ENCODE results near the gene ADCY1.
"Not testable (repeated sequence)": the region's sequence is repeated elsewhere in the genome, so short reads cannot be mapped to it uniquely, and the experiment has no call there.

Gene ADCY1

DNA sequence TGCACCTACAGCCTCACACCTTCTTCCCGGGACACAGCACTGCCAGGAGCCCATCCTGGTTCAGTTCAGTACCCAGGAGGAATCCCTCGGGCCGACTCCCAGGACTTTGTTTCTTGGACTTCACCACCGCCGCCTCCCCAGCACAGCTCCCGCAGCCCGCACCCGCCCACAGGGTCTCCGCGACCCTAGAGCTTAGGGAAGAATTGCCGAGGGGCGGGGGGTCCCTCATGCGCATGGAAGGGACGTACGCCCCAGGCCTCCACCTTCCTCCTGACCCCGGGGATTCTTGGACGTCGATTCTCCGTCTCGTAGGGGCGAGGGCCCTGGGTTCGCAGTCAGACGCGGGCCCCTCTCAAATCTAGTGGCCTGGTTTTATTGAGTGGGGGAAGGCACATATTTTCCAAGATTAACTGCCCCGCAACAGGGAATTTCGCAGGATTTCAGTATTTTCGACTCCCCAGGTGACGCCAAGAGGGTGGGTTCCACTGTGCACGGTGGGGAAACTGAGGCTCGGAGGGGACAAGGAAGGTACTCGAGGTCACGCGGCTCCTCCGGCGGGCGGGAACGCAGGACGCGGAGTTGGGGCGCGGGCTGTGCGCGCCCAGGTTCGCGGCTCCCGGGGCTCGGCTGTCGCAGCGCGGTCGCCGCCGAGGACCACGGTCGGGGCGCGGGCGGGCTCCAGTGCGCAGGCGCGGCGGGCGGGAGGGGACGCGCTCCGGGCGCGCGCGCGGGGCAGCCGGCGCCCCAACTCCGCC is at the start of gene ADCY1:
TSS of gene ADCY1 (plus strand) at position 708 of the 755 bp plus-strand sequence. CDS start 176 bp downstream, outside the sequence.
- DNase-seq (ENCODE audit: low spot score) = no peak

DNA sequence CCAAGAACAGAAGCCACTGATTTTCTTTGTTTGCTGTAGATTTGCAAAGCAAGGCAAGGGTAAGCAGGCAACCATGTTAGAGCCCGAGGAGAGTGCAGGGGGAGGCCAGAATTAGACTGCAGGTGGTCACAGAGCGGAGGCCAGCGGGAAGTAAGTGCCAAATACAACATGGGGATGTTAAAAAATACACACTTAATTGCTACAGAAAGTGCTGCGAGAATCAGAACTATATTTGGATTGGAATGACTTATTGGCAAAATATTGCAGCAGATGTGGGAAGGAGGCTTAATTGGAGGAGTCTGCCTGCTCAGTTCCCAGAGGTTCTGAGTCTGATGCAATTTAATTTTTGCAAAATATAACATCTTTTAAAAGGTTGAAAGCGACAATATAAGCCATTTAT is 49.7 kb upstream of the ADCY1 start:
- no peak for DNase-seq (ENCODE audit: low spot score)

DNA sequence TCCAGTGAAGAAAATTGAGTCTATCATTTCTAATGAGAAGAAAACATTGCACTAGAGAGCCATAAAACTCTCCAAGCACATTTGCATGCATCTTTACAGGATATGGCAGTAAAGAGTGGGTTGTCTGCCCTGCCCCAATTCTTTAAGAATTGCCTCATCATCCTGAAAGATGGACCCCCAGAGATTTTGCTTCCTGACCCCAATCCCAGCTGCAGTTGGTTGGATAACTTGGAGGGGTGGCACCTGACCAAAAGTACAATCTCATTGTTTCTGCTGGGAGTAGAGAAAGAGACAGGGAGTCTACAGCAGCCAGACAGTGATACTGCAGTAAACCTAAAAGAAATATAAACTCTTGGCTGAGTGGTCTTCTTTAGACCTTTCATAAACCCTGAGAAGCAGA is 49.1 kb upstream of the ADCY1 start:
- DNase-seq (ENCODE audit: low spot score) = no peak

DNA sequence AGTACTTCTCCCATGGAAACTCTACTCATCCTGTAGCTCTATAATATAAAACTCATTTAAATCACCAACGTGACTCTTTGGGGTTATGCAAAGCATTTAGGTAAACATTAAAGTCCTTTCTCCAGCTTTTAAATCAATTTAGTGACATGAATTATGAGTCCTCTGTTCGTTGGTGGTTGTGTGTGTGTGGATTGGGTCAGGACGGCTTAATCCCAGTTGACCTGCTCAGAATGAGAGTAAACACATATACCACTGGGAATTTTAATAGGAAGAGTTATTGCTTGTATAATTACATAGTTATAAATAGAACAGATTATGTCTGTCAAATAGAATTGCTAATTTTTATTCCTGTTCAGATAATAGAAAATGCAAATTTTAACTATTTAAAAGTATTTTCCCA is 30.7 kb upstream of the ADCY1 start:
- DNase-seq (ENCODE audit: low spot score) = no peak

DNA sequence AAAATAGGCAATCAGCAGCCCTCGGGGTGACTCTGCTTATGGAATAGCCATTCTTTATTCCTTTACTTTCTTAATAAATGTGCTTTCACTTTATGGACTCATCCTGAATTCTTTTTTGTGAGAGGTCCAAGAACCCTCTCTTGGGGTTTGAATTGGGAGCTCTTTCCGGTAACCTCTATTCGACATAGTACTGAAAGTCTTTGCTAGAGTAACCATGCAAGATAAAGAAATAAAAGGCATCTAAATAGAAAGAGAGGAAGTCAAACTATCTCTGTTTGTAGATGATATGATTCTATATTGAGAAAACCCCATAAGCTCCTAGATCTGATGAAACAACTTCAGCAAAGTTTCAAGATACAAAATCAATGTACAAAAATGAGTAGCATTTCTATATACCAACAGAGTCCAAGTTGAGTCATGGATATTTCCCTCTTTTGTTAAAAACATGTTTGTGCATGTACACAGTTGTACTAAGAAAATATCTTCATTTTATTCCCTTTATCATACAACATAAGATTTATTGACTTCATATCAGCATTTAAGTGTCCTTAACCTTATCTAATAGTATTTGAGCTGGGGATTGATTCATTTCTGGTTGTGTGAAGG is 29.0 kb upstream of the ADCY1 start:
- not testable (repeated sequence) for DNase-seq (ENCODE audit: low spot score)

DNA sequence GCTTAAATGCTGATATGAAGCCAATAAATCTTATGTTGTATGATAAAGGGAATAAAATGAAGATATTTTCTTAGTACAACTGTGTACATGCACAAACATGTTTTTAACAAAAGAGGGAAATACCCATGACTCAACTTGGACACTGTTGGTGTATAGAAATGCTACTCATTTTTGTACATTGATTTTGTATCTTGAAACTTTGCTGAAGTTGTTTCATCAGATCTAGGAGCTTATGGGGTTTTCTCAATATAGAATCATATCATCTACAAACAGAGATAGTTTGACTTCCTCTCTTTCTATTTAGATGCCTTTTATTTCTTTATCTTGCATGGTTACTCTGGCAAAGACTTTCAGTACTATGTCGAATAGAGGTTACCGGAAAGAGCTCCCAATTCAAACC is 25.3 kb upstream of the ADCY1 start:
- not testable (repeated sequence) for DNase-seq (ENCODE audit: low spot score)

GRCh38 chr7:45563401-45563800 is 10.8 kb upstream of the ADCY1 start:
- DNase-seq (ENCODE audit: low spot score) = no peak

DNA sequence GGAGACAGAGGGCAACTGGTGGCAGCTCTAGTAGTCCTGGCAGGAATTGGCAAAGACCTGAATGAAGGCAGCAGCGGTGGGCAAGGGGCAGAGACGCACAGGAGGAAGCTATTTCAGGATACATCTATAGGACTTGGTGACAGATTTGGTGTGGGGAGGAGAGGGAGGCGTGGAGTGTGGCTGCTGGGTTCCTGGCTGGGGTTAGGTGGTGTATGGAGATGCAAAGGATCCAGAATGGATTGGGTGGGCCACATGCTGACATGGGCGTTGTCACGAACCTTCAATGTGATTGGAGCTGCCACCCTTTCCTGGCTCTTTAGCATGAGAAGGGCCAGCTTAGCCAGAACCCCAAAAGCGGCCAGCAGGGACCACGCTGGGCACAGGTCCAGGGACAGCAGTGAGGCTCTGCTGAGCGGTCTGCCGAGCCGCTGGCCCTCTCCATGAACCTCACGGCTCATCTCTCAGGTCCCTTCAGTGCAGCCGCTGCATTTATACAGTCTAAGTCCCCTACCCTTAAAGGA is 10.2 kb upstream of the ADCY1 start:
- no peak for DNase-seq (ENCODE audit: low spot score)

GRCh38 chr7:45564485-45564884 is 9.7 kb upstream of the ADCY1 start:
- no peak for DNase-seq (ENCODE audit: low spot score)

- DNase-seq (ENCODE audit: low spot score) = no peak
These were observed 9.2 kb upstream of the ADCY1 start for GRCh38 chr7:45564886-45565455.

DNA sequence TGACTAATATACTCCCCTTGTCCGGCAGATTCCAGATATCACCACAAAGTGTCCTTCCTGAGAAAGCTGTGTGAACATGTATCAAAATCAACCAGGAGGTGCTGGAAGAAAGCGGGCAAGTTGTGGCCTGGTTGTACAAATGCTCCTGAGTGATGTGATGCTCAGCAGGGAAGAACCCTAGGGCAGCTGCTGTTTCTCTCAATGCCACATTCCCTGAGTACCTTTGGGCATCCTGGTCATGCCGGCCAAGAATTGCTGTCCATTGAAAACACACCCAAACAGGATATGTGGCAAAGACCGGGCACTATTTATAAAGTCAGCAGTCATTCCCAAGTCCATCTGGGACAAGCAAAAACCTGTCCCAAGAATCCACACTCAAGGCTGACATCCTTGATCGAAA is 7.8 kb upstream of the ADCY1 start:
- DNase-seq (ENCODE audit: low spot score) = no peak

DNA sequence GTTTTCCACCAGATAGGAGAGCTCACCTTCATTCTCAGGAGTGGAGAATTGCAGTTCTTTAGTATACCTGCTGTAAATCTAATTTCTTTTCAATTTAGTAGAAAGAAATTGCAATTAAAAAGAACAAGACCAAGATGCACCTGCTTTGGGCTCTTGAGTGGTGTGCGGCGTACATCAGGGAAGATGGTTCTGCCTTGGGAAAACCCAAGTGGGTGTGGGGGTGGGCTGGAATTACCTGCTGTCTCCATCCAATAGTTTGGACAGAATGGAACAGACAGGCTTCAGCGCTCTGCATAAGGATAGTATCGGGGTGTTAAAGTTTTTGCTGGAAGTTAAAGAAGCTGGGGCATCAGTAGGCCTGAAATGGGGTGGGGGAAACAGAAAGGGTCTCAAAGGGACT is 7.2 kb upstream of the ADCY1 start:
- no peak for DNase-seq (ENCODE audit: low spot score)

DNA sequence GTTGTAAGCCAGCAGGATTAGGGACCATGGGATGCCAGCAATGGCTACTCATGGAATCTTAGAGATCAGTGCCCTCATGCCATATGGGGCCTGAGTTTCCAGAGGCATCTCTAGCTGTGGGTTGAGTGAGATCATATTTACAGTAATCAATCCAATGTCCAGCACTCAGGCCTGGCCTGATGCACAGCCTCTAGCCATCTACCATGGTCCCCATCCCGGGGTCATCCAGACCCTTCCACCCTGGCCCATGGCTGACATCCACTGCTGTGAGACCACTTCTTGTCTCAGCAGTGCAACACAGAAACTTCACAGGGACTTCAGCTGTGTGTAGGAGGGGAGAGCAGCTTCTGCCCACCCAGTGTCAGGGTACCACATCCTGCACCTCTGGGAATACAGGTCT is 6.5 kb upstream of the ADCY1 start:
- DNase-seq (ENCODE audit: low spot score) = no peak

GRCh38 chr7:45568536-45569289 is 5.5 kb upstream of the ADCY1 start:
- no peak for DNase-seq (ENCODE audit: low spot score)

DNA sequence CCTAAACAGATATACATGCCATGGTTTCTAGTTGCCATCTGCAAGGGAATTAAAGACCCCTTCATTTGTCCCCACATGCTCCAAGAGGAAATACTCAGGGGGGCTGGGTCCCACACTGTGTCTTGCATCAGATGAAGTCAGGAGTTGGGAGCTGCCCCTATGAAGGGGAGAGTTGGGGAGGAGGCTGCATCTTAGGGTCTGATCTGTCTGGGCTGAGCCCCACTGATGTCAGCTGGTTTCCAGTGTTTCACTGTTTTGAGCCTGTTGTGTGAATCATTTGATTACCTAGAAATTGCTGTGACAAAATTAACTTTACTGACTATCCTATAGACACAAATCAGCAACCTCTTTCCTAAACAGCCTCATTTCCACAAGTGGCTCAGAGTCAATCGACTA is 4.9 kb upstream of the ADCY1 start:
- DNase-seq (ENCODE audit: low spot score) = no peak

DNA sequence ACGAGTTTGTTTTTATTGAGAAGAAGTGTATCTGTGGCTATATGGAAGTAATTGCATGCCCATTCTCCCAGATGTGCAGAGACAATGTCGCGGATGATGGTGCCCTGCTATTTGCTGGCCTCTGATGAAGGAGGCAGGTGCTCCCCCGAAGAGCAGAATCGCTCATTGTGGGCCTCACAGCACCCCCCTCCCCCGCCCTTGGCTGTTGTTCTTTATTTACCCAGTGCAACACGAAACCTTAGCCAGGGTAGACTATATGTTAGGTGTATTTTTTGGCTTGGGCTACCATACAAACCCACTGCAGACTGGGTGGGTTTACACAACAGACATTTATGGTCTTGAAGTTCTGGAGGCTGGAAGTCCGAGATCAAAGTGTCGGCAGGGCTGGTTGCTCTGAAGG is 3.4 kb upstream of the ADCY1 start:
- DNase-seq (ENCODE audit: low spot score) = no peak

DNA sequence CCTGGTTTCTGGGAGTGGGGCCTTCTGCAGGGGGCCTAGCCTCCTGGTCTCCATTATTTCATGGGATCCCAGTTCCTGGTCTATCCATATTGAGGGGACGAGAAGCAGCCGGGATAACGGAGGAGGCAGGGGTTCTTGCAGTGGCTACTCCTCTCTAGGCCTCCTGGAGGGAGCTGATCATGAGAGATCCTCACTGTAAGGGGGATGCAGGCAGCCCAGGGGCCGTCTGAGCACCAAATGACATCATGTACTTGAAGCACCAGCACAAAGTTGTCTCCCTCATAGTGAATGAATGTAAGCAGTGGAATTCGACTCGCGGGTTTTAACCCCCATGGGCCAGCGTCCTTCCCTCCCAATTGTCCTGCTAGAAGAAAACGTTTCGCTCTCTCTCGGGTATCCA is 964 bp upstream of the ADCY1 start:
- DNase-seq (ENCODE audit: low spot score) = no peak

GRCh38 chr7:45574416-45574668 is 174 bp downstream of the ADCY1 start:
- no peak for DNase-seq (ENCODE audit: low spot score)

DNA sequence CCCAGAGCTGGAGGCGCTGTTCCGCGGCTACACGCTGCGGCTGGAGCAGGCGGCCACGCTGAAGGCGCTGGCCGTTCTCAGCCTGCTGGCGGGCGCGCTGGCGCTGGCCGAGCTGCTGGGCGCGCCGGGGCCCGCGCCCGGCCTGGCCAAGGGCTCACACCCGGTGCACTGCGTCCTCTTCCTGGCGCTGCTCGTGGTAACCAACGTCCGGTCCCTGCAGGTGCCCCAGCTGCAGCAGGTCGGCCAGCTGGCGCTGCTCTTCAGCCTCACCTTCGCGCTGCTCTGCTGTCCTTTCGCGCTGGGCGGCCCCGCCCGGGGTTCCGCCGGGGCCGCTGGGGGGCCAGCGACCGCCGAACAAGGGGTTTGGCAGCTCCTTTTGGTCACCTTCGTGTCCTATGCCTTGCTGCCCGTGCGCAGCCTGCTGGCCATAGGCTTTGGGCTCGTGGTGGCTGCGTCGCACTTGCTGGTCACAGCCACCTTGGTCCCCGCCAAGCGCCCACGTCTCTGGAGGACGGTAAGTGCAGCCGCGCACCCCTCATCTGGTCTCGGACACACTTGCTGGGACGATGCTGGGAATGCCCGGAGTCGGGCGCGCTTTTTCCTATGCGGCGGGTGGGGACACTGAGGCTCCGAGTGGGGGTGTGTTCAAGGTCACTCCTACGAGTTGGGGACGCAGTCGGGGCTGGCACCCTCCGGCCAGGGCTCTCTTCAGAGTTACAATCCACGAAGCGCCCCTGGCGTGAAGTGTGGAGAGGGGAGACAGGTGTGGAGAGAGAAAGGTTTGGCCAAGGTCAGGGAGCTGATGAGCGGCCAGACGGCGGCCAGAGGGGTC is 717 bp downstream of the ADCY1 start:
- no peak for DNase-seq (ENCODE audit: low spot score)

GRCh38 chr7:45575501-45576248 is 1.5 kb downstream of the ADCY1 start:
- no peak for DNase-seq (ENCODE audit: low spot score)

- no peak for DNase-seq (ENCODE audit: low spot score)
These were observed 2.2 kb downstream of the ADCY1 start for GRCh38 chr7:45576249-45576929.
